Measurements from ENCODE around the gene MLLT10. TPM values are rescaled to one million over a fixed set of nuclear protein-coding genes. Genes with fewer than 3 reads are reported as not detected.

MLLT10 gene
- total and polyA plus RNA-seq, 2 experiments from 2014 or later, result 16.8 to 34.9 TPM

GRCh38 chr10:21497177-21497807, 36.7 kb upstream of the MLLT10 start:
- Histone ChIP-seq H3K9me3 (ENCODE audit: low read depth) (no peaks in the 10 kb centered on the region), H3K36me3 (replicated peaks; ENCODE audit: insufficient read depth, low read depth) (no peaks in the 10 kb centered on the region), H3K27ac (peak overlapping the region; percentile 96), H3K79me2 (peaks cover 14% of the 10 kb centered on the region), H3K4me2 (peak overlapping the region; percentile 97), H2AFZ (peak overlapping the region; percentile 58), H3K4me1 (ENCODE audit: insufficient read depth) (peaks cover 16% of the 10 kb centered on the region), H3K4me3 (peak overlapping the region; percentile 89), H3K27me3 (peaks cover 36% of the 10 kb centered on the region), H3K9me2 (replicated peaks; ENCODE audit: insufficient read depth) (no peaks in the 10 kb centered on the region), H4K20me1 (ENCODE audit: insufficient read depth, poor library complexity, severe bottlenecking) (no peaks in the 10 kb centered on the region)
- no peak for TF ChIP-seq EZH2phosphoT487 (IDR thresholded peaks at IDR 0.05; ENCODE audit: low read depth, severe bottlenecking, unreplicated experiment)
- peak; percentile 43 for TF ChIP-seq EZH2 (IDR thresholded peaks at IDR 0.05; ENCODE audit: borderline replicate concordance)
- TF ChIP-seq CTCF (IDR thresholded peaks at IDR 0.05; ENCODE audit: poor library complexity), result no peak
- DNase-seq (ENCODE audit: low spot score), result peak; percentile 94
- WGBS (ENCODE audit: low lambda C conversion rate, missing lambda C conversion rate), result 4% methylated on average over 35 of the region's 37 CpGs

- TF ChIP-seq CTCF (IDR thresholded peaks at IDR 0.05; ENCODE audit: poor library complexity) (no peak), EZH2phosphoT487 (IDR thresholded peaks at IDR 0.05; ENCODE audit: low read depth, severe bottlenecking, unreplicated experiment) (no peak), EZH2 (IDR thresholded peaks at IDR 0.05; ENCODE audit: borderline replicate concordance) (no peak)
- Histone ChIP-seq H3K4me1 (ENCODE audit: insufficient read depth) (peaks cover 16% of the 10 kb centered on the region), H2AFZ (no peak overlapping the region), H3K9me2 (replicated peaks; ENCODE audit: insufficient read depth) (no peaks in the 10 kb centered on the region), H3K27me3 (peaks cover 36% of the 10 kb centered on the region), H3K27ac (no peak overlapping the region), H3K4me2 (no peak overlapping the region), H3K9me3 (ENCODE audit: low read depth) (no peaks in the 10 kb centered on the region), H3K4me3 (no peak overlapping the region), H3K79me2 (peaks cover 14% of the 10 kb centered on the region), H4K20me1 (ENCODE audit: insufficient read depth, poor library complexity, severe bottlenecking) (no peaks in the 10 kb centered on the region), H3K36me3 (replicated peaks; ENCODE audit: insufficient read depth, low read depth) (no peaks in the 10 kb centered on the region)
- DNase-seq (ENCODE audit: low spot score), result no peak
- 69% methylated on average over 2 of the region's 2 CpGs for WGBS (ENCODE audit: low lambda C conversion rate, missing lambda C conversion rate)
These were observed 35.7 kb upstream of the MLLT10 start for GRCh38 chr10:21498377-21498776.

- Histone ChIP-seq H3K79me2 (peaks cover 14% of the 10 kb centered on the region), H4K20me1 (ENCODE audit: insufficient read depth, poor library complexity, severe bottlenecking) (no peaks in the 10 kb centered on the region), H3K27me3 (peaks cover 36% of the 10 kb centered on the region), H3K4me3 (no peak overlapping the region), H3K36me3 (replicated peaks; ENCODE audit: insufficient read depth, low read depth) (no peaks in the 10 kb centered on the region), H3K4me2 (peak overlapping the region; percentile 90), H3K9me2 (replicated peaks; ENCODE audit: insufficient read depth) (no peaks in the 10 kb centered on the region), H3K4me1 (ENCODE audit: insufficient read depth) (peaks cover 16% of the 10 kb centered on the region), H3K27ac (no peak overlapping the region), H3K9me3 (ENCODE audit: low read depth) (no peaks in the 10 kb centered on the region), H2AFZ (no peak overlapping the region)
- 74% methylated on average over 8 of the region's 8 CpGs for WGBS (ENCODE audit: low lambda C conversion rate, missing lambda C conversion rate)
- DNase-seq (ENCODE audit: low spot score), result no peak
- TF ChIP-seq EZH2 (IDR thresholded peaks at IDR 0.05; ENCODE audit: borderline replicate concordance) (peak; percentile 55), CTCF (IDR thresholded peaks at IDR 0.05; ENCODE audit: poor library complexity) (no peak)
These were observed 35.0 kb upstream of the MLLT10 start for GRCh38 chr10:21498986-21499385.

Measured in hepatocyte (in vitro differentiated cells).